Calu3 (cell line): ENCODE results near the gene NCKAP5. TPM values are rescaled to one million over a fixed set of nuclear protein-coding genes. Genes with fewer than 3 reads are reported as not detected.

ENCODE experiments used
- BruUV-seq: library from RNA; stranded (reverse); fragments of 400-500 nt; replicated peaks from 2 replicates; lab custom pipeline; 2021; lab: Mats Ljungman, UMichigan
- CTCF ChIA-PET: fragments of 300-600 bp; sonication (Branson Sonifier 250); formaldehyde crosslinking; loops from one replicate; lab custom pipeline; 2022; ENCODE audit warnings: antibody characterized with exemption; lab: Charles Lee
- DNase-seq: peaks from one replicate; pipeline ENCODE4 v3.0.0; 2022
- H3K27ac Mint-ChIP-seq: one replicate; pipeline ENCODE4 v1.8.0; 2022; ENCODE audit warnings: mixed read lengths; ENCODE audit not compliant: unreplicated experiment
- H3K27me3 Mint-ChIP-seq: one replicate; pipeline ENCODE4 v1.8.0; 2022; ENCODE audit warnings: mixed read lengths; ENCODE audit not compliant: unreplicated experiment
- H3K36me3 Mint-ChIP-seq: one replicate; pipeline ENCODE4 v1.8.0; 2022; ENCODE audit warnings: mild to moderate bottlenecking, moderate library complexity, mixed read lengths; ENCODE audit not compliant: insufficient read depth, unreplicated experiment
- H3K4me1 Mint-ChIP-seq: one replicate; pipeline ENCODE4 v1.8.0; 2022; ENCODE audit warnings: mild to moderate bottlenecking, low read depth, mixed read lengths; ENCODE audit not compliant: unreplicated experiment
- H3K4me3 Mint-ChIP-seq: one replicate; pipeline ENCODE4 v1.8.0; 2022; ENCODE audit warnings: mild to moderate bottlenecking, low read depth, moderate library complexity, mixed read lengths; ENCODE audit not compliant: unreplicated experiment
- H3K9me3 Mint-ChIP-seq: one replicate; pipeline ENCODE4 v1.8.0; 2022; ENCODE audit warnings: low read depth, mixed read lengths; ENCODE audit not compliant: unreplicated experiment
- intact Hi-C: fragments of 100-400 bp; cut with micrococcal nuclease; formaldehyde crosslinking; loops from one replicate; pipeline ENCODE4 v1.10.0; 2022; ENCODE audit not compliant: unreplicated experiment
- total RNA-seq: library from RNA; stranded (reverse); gene quantifications from 2 replicates; pipeline ENCODE4 v1.2.3, GENCODE V29; 2022
- TF ChIP-seq, protein P1 (sequence below): fragments of 200-600 bp; IDR thresholded peaks from one replicate; pipeline ENCODE4 v1.8.0; 2022; ENCODE audit warnings: antibody characterized with exemption; ENCODE audit not compliant: unreplicated experiment

Gene NCKAP5
- total RNA-seq, 1 experiment from 2014 or later: 2.2 TPM

DNA sequence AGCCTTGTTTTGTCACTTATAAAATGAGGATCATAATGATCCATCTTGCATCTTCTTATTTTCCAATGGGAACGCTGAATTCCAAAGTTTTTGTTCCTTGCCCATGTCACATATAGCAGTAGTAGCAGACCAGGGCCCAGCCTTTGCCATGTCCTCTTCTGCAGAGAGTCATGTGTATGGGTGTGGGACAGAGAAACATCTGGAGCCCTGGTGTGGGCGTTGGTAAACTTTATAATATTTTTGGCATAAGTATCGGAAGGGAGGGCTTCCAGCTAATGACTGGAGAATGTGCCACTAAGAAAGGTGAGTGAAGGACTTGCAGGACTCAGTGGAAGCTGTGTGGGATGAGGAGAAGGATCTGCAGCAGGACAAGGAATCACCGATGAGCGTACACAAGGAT lies 157.2 kb downstream of the NCKAP5 start:
- no peaks in the 10 kb centered on the region for H3K4me1 Mint-ChIP-seq
- H3K27me3 Mint-ChIP-seq: no peaks in the 10 kb centered on the region
- TF ChIP-seq, protein P1, sequence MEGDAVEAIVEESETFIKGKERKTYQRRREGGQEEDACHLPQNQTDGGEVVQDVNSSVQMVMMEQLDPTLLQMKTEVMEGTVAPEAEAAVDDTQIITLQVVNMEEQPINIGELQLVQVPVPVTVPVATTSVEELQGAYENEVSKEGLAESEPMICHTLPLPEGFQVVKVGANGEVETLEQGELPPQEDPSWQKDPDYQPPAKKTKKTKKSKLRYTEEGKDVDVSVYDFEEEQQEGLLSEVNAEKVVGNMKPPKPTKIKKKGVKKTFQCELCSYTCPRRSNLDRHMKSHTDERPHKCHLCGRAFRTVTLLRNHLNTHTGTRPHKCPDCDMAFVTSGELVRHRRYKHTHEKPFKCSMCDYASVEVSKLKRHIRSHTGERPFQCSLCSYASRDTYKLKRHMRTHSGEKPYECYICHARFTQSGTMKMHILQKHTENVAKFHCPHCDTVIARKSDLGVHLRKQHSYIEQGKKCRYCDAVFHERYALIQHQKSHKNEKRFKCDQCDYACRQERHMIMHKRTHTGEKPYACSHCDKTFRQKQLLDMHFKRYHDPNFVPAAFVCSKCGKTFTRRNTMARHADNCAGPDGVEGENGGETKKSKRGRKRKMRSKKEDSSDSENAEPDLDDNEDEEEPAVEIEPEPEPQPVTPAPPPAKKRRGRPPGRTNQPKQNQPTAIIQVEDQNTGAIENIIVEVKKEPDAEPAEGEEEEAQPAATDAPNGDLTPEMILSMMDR: no peak
- no peak overlapping the region for H3K27ac Mint-ChIP-seq
- DNase-seq: no peak
- no peak overlapping the region for H3K4me3 Mint-ChIP-seq
- CTCF ChIA-PET: no interaction called here
- no peaks in the 10 kb centered on the region for H3K9me3 Mint-ChIP-seq
- BruUV-seq: no TSS peak
- no peaks in the 10 kb centered on the region for H3K36me3 Mint-ChIP-seq
- intact Hi-C loops: no loop called here

DNA sequence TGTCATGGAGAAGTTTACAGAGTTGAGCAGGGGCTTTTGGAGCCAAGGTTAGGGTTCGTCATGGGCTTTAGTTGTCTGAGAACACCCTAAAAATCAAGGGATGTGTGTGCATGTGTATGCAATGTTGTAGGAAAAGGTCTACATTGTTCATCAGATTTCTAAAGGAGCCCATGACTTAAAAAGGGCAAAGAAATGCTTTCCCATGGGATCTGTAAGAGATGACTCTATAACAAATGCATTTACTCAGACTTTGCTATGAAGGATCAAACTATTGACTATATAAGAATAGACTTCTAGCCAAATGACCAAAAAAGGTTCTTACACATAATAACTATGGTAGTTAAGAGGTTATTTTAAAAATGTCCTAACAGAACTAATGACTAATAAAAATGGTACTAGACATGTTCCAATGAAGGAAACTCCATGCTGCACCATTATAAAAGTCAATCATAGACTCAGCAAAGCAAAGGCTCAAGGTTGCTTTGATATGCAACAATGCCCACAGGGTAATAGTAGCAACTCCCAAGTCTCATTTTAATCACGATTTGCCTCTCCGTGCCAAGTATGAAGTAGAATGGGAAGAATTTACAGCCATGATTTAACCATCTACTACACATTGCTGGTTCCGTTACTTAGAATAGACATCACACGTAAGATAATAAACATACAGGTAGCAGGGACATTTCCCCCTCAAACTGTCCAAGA lies 158.5 kb downstream of the NCKAP5 start:
- CTCF ChIA-PET: no interaction called here
- no peaks in the 10 kb centered on the region for H3K4me1 Mint-ChIP-seq
- no peak overlapping the region for H3K4me3 Mint-ChIP-seq
- H3K36me3 Mint-ChIP-seq: no peaks in the 10 kb centered on the region
- H3K9me3 Mint-ChIP-seq: no peaks in the 10 kb centered on the region
- no TSS peak for BruUV-seq
- intact Hi-C loops: no loop called here
- H3K27me3 Mint-ChIP-seq: no peaks in the 10 kb centered on the region
- no peak for DNase-seq
- H3K27ac Mint-ChIP-seq: no peak overlapping the region
- TF ChIP-seq, protein P1: no peak

DNA sequence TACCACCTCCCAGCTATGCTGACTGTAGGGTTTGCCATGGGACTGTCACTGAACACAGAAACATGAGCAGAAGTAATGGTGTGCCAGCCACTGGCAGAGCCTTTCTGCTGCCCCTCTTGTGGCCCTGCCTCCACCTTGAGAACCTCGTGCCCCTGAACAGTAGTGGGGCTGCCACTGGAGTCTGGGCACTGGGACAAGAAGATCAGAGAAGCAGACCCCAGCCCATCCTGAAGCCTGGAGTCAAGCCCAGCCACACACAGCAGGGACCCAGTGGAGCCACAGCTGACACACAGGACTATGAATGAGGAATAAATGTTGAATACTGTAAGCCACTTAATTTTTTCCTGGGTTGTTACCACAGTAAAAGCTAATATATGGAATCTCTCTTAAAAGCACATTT lies 159.6 kb downstream of the NCKAP5 start:
- H3K9me3 Mint-ChIP-seq: no peaks in the 10 kb centered on the region
- H3K27me3 Mint-ChIP-seq: no peaks in the 10 kb centered on the region
- DNase-seq: no peak
- no peak overlapping the region for H3K4me3 Mint-ChIP-seq
- intact Hi-C loops: no loop called here
- H3K27ac Mint-ChIP-seq: no peak overlapping the region
- H3K4me1 Mint-ChIP-seq: no peaks in the 10 kb centered on the region
- TF ChIP-seq, protein P1: no peak
- H3K36me3 Mint-ChIP-seq: no peaks in the 10 kb centered on the region
- CTCF ChIA-PET: no interaction called here
- BruUV-seq: no TSS peak

DNA sequence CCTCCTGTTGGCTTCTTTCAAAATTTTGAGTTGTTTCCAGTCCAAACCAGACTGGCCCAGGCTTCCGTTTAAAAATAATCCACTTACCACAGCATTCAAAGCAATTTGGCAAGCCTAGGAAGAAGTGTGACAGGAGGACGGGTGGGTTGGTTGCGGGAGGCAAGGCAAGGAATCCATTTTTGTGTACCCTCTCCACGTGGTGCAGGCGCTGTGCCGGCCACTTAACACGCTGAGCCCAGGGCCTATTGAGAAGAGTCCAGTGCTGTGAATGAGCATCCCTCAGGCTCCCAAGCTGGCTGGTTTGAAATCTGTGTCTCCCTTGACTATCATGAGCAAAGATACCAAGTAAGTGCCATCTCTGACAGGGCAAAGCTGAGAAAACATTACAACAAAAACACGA lies 160.9 kb downstream of the NCKAP5 start:
- BruUV-seq: no TSS peak
- Mint-ChIP-seq H3K36me3 (no peaks in the 10 kb centered on the region), H3K27ac (no peak overlapping the region), H3K27me3 (no peaks in the 10 kb centered on the region), H3K4me1 (no peaks in the 10 kb centered on the region), H3K4me3 (no peak overlapping the region), H3K9me3 (no peaks in the 10 kb centered on the region)
- DNase-seq: no peak
- intact Hi-C loops: no loop called here
- CTCF ChIA-PET: no interaction called here
- TF ChIP-seq, protein P1: no peak
